HEK293 (cell line): ENCODE results near the gene TRAF4.

Source experiments
- CTCF ChIA-PET: fragments of 350-600 bp; formaldehyde crosslinking; extraction: SDS; loops from one replicate; lab custom pipeline; 2021; ENCODE audit warnings: antibody characterized with exemption; lab: Yijun Ruan, JAX
- POLR2A ChIA-PET: fragments of 300-600 bp; formaldehyde crosslinking; extraction: SDS; loops from one replicate; lab custom pipeline; 2020; ENCODE audit warnings: antibody characterized with exemption, inconsistent platforms; lab: Yijun Ruan, JAX
- H3K27ac ChIP-seq: fragments of 200-500 bp; sonication (Bioruptor generic); 2 replicates; pipeline ENCODE4 v1.5.1; 2014; ENCODE audit warnings: low read depth, low read length, control low read depth, inconsistent platforms; ENCODE audit errors: extremely low read depth
- H3K36me3 ChIP-seq, 2 experiments: fragments of 200-500 bp in 1 of 2; sonication (Bioruptor generic) in 1 of 2; 1 replicate in 1 of 2; 2 replicates in 1 of 2; pipeline ENCODE4 v1.5.1; 2014 to 2017; ENCODE audit warnings: inconsistent platforms in 2 of 2, low read length in 2 of 2; ENCODE audit not compliant: control insufficient read depth in 2 of 2, insufficient read depth in 1 of 2
- H3K4me1 ChIP-seq: fragments of 200-500 bp; sonication (Bioruptor generic); 2 replicates; pipeline ENCODE4 v1.5.1; 2014; ENCODE audit warnings: mild to moderate bottlenecking, low read length, inconsistent platforms; ENCODE audit not compliant: control insufficient read depth, insufficient read depth
- H3K4me3 ChIP-seq: 2 replicates; pipeline ENCODE4 v1.5.1; 2011; ENCODE audit warnings: low read depth, mild to moderate bottlenecking, control low read depth, low read length, moderate library complexity
- H3K9me3 ChIP-seq: fragments of 200-500 bp; sonication (Bioruptor generic); 2 replicates; pipeline ENCODE4 v1.5.1; 2014; ENCODE audit warnings: low read depth, low read length, inconsistent platforms; ENCODE audit not compliant: control insufficient read depth, insufficient read depth
- KLF8 ChIP-seq: fragments of 450-650 bp; formaldehyde crosslinking; IDR thresholded peaks from 2 replicates; pipeline ENCODE4 v1.5.1; 2016; ENCODE audit warnings: missing biosample characterization, missing genetic modification characterization
- PRDM1 ChIP-seq: fragments of 450-650 bp; formaldehyde crosslinking; IDR thresholded peaks from 2 replicates; pipeline ENCODE4; 2016; ENCODE audit warnings: missing biosample characterization, missing genetic modification characterization
- ZIC2 ChIP-seq: fragments of 450-650 bp; formaldehyde crosslinking; IDR thresholded peaks from 2 replicates; pipeline ENCODE4 v1.5.1; 2016; ENCODE audit warnings: missing biosample characterization, missing genetic modification characterization
- ZNF350 ChIP-seq: fragments of 450-650 bp; formaldehyde crosslinking; IDR thresholded peaks from 2 replicates; pipeline ENCODE4 v1.5.0; 2017; ENCODE audit warnings: missing biosample characterization, mild to moderate bottlenecking, missing genetic modification characterization
- ZNF391 ChIP-seq: fragments of 450-650 bp; formaldehyde crosslinking; IDR thresholded peaks from 2 replicates; pipeline ENCODE4 v1.5.1; 2016; ENCODE audit warnings: low read depth, missing biosample characterization, missing genetic modification characterization, borderline replicate concordance
- ZNF501 ChIP-seq: fragments of 450-650 bp; formaldehyde crosslinking; IDR thresholded peaks from 2 replicates; pipeline ENCODE4 v1.5.1; 2016; ENCODE audit warnings: missing biosample characterization, missing genetic modification characterization
- ZNF600 ChIP-seq: fragments of 450-650 bp; formaldehyde crosslinking; IDR thresholded peaks from 2 replicates; pipeline ENCODE4 v1.5.1; 2016; ENCODE audit warnings: missing biosample characterization, missing genetic modification characterization
- ZSCAN4 ChIP-seq: fragments of 450-650 bp; formaldehyde crosslinking; IDR thresholded peaks from 2 replicates; pipeline ENCODE4 v1.5.1; 2017; ENCODE audit warnings: missing biosample characterization, missing genetic modification characterization
- ZXDB ChIP-seq: fragments of 450-650 bp; formaldehyde crosslinking; IDR thresholded peaks from 2 replicates; pipeline ENCODE4 v1.5.1; 2016; ENCODE audit warnings: missing biosample characterization, missing genetic modification characterization
- TF ChIP-seq, protein P1 (sequence below): fragments of 450-650 bp; formaldehyde crosslinking; IDR thresholded peaks from 2 replicates; pipeline ENCODE4 v1.5.1; 2017; ENCODE audit warnings: missing biosample characterization, missing genetic modification characterization
- TF ChIP-seq, protein P2 (sequence below): fragments of 450-650 bp; formaldehyde crosslinking; IDR thresholded peaks from 2 replicates; pipeline ENCODE4 v1.5.1; 2017; ENCODE audit warnings: missing biosample characterization, missing genetic modification characterization
- TF ChIP-seq, protein P3 (sequence below): fragments of 450-650 bp; formaldehyde crosslinking; conservative IDR thresholded peaks from 2 replicates; pipeline ENCODE4 v1.5.1; 2016; ENCODE audit warnings: low read depth, missing biosample characterization, missing genetic modification characterization
- TF ChIP-seq, protein P4 (sequence below): fragments of 450-650 bp; formaldehyde crosslinking; IDR thresholded peaks from 2 replicates; pipeline ENCODE4 v1.5.1; 2016; ENCODE audit warnings: missing biosample characterization, missing genetic modification characterization

TRAF4 gene

GRCh38 chr17:28705074-28705659, 38.6 kb upstream of the TRAF4 start:
- H3K4me3 ChIP-seq: no peak overlapping the region
- no peak overlapping the region; the same call in 1 of the 2 replicates for H3K27ac ChIP-seq
- H3K9me3 ChIP-seq: no peaks in the 10 kb centered on the region
- TF ChIP-seq ZNF600 (peak; percentile 94), ZIC2 (tag by site-specific recombination) (peak; percentile 91), ZNF501 (tag by site-specific recombination) (no peak), ZXDB (tag by site-specific recombination) (no peak), PRDM1 (tag by site-specific recombination) (peak; percentile 82)
- TF ChIP-seq, protein P1, sequence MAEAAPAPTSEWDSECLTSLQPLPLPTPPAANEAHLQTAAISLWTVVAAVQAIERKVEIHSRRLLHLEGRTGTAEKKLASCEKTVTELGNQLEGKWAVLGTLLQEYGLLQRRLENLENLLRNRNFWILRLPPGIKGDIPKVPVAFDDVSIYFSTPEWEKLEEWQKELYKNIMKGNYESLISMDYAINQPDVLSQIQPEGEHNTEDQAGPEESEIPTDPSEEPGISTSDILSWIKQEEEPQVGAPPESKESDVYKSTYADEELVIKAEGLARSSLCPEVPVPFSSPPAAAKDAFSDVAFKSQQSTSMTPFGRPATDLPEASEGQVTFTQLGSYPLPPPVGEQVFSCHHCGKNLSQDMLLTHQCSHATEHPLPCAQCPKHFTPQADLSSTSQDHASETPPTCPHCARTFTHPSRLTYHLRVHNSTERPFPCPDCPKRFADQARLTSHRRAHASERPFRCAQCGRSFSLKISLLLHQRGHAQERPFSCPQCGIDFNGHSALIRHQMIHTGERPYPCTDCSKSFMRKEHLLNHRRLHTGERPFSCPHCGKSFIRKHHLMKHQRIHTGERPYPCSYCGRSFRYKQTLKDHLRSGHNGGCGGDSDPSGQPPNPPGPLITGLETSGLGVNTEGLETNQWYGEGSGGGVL (tag by site-specific recombination): peak; percentile 75
- TF ChIP-seq, protein P2, sequence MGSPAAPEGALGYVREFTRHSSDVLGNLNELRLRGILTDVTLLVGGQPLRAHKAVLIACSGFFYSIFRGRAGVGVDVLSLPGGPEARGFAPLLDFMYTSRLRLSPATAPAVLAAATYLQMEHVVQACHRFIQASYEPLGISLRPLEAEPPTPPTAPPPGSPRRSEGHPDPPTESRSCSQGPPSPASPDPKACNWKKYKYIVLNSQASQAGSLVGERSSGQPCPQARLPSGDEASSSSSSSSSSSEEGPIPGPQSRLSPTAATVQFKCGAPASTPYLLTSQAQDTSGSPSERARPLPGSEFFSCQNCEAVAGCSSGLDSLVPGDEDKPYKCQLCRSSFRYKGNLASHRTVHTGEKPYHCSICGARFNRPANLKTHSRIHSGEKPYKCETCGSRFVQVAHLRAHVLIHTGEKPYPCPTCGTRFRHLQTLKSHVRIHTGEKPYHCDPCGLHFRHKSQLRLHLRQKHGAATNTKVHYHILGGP (tag by site-specific recombination): no peak
- POLR2A ChIA-PET: interaction anchor here (0.7 to 10.5 kb wide), 6 partner anchors 11 to 60 kb away, joined by 3 to 190 read pairs (median 5); partner anchors contain the start of genes BLTP2, RPL23A and SDF2
- H3K36me3 ChIP-seq: peaks cover 8 to 61% of the 10 kb centered on the region in 2 experiments
- CTCF ChIA-PET: interaction anchor here (0.6 kb wide), 1 partner anchor 411 kb away, joined by 3 read pairs; no protein-coding TSS in a partner anchor
- H3K4me1 ChIP-seq: no peaks in the 10 kb centered on the region

DNA sequence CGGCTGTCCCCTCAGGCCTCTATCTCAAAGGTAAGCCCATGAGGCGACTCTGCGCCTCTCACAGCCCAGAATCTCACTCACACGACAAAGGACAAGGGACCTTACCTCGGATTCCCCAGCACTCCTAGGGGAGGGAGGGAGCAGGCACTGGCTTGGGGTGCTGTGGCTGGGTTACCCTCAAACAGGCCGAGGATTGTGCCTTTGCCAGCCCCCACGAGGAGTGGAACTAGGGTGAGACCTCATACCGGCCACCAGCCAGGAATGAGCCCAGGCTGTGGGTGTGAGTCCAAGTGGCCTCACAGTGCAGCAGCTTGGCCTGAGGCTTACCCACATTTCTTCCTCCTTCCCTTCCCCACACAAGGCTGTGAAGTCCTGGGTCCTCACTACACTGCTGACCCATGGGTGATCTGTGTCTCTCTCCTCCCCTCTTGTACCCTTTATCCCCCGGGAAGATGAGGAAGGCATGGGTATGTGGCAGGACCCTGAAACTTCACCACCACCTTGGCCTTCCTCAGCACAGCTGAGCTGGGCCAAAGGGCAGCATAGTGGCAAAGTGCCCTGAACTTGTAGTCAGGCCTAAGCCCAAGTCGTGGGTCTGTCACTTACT, 38.0 kb upstream of the TRAF4 start:
- H3K4me3 ChIP-seq: no peak overlapping the region
- no peak overlapping the region for H3K27ac ChIP-seq
- H3K4me1 ChIP-seq: peaks cover 3% of the 10 kb centered on the region
- TF ChIP-seq, protein P3, sequence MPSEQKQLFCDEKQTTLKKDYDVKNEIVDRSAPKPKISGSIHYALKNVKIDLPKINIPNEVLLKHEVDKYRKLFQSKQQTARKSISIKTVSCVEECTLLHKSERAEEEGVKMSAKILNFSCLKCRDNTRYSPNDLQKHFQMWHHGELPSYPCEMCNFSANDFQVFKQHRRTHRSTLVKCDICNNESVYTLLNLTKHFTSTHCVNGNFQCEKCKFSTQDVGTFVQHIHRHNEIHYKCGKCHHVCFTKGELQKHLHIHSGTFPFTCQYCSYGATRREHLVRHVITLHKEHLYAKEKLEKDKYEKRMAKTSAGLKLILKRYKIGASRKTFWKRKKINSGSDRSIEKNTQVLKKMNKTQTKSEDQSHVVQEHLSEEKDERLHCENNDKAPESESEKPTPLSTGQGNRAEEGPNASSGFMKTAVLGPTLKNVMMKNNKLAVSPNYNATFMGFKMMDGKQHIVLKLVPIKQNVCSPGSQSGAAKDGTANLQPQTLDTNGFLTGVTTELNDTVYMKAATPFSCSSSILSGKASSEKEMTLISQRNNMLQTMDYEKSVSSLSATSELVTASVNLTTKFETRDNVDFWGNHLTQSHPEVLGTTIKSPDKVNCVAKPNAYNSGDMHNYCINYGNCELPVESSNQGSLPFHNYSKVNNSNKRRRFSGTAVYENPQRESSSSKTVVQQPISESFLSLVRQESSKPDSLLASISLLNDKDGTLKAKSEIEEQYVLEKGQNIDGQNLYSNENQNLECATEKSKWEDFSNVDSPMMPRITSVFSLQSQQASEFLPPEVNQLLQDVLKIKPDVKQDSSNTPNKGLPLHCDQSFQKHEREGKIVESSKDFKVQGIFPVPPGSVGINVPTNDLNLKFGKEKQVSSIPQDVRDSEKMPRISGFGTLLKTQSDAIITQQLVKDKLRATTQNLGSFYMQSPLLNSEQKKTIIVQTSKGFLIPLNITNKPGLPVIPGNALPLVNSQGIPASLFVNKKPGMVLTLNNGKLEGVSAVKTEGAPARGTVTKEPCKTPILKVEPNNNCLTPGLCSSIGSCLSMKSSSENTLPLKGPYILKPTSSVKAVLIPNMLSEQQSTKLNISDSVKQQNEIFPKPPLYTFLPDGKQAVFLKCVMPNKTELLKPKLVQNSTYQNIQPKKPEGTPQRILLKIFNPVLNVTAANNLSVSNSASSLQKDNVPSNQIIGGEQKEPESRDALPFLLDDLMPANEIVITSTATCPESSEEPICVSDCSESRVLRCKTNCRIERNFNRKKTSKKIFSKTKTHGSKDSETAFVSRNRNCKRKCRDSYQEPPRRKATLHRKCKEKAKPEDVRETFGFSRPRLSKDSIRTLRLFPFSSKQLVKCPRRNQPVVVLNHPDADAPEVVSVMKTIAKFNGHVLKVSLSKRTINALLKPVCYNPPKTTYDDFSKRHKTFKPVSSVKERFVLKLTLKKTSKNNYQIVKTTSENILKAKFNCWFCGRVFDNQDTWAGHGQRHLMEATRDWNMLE (tag by site-specific recombination): no peak
- TF ChIP-seq, protein P4, sequence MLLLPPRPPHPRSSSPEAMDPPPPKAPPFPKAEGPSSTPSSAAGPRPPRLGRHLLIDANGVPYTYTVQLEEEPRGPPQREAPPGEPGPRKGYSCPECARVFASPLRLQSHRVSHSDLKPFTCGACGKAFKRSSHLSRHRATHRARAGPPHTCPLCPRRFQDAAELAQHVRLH (tag by site-specific recombination): no peak
- TF ChIP-seq KLF8: no peak
- TF ChIP-seq ZSCAN4: no peak
- TF ChIP-seq ZNF391 (tag by site-specific recombination): no peak
- TF ChIP-seq ZNF350: no peak
- H3K36me3 ChIP-seq: peaks cover 4 to 54% of the 10 kb centered on the region in 2 experiments
- no peaks in the 10 kb centered on the region for H3K9me3 ChIP-seq
- ChIA-PET CTCF (interaction anchor here (0.9 kb wide), 1 partner anchor 19 kb away, joined by 3 read pairs; no protein-coding TSS in a partner anchor), POLR2A (interaction anchor here (0.7 to 10.5 kb wide), 8 partner anchors 11 to 61 kb away, joined by 3 to 190 read pairs (median 6); partner anchors contain the start of genes BLTP2, RPL23A, SDF2 and TLCD1)
